Urinary bladder (tissue), 4 donors: ENCODE data around the gene RABGAP1. TPM values are rescaled to one million over a fixed set of nuclear protein-coding genes. Genes with fewer than 3 reads are reported as not detected.

Source experiments
- DNase-seq: peaks from one replicate; pipeline ENCODE4 v3.0.0-alpha.2; 2015; ENCODE audit errors: extremely low spot score
- H3K27ac ChIP-seq: one replicate; pipeline ENCODE4 v1.5.1; 2013; ENCODE audit warnings: low read depth, mild to moderate bottlenecking, moderate library complexity
- H3K36me3 ChIP-seq: one replicate; pipeline ENCODE4 v1.6.1; 2013; ENCODE audit warnings: mild to moderate bottlenecking, moderate library complexity; ENCODE audit not compliant: insufficient read depth
- H3K4me1 ChIP-seq: one replicate; pipeline ENCODE4 v1.6.1; 2013; ENCODE audit warnings: mild to moderate bottlenecking, moderate library complexity; ENCODE audit not compliant: insufficient read depth
- H3K4me3 ChIP-seq: one replicate; pipeline ENCODE4 v1.5.1; 2013; ENCODE audit warnings: low read depth, low read length
- WGBS: extraction: QIAGEN DNeasy Blood & Tissue Kit; methylation state at CpG from one replicate; pipeline ENCODE4 v1.1.7; 2013; 5-methylcytosine and 5-hydroxymethylcytosine counted together
- polyA plus RNA-seq: library from polyadenylated mRNA; stranded (reverse); fragments of 200-250 nt; gene quantifications from one replicate; pipeline ENCODE4 v1.2.3, GENCODE V29; 2013
- total RNA-seq: library from RNA; depleted of rRNA; stranded (reverse); fragments of >200 nt; gene quantifications from one replicate; pipeline ENCODE4 v1.2.3, GENCODE V29; 2014
- donor health status: healthy with polysubstance abuse.
- donor health status: healthy.

RABGAP1 gene
- total and polyA plus RNA-seq, 2 donors, result 46.2 to 134 TPM

DNA sequence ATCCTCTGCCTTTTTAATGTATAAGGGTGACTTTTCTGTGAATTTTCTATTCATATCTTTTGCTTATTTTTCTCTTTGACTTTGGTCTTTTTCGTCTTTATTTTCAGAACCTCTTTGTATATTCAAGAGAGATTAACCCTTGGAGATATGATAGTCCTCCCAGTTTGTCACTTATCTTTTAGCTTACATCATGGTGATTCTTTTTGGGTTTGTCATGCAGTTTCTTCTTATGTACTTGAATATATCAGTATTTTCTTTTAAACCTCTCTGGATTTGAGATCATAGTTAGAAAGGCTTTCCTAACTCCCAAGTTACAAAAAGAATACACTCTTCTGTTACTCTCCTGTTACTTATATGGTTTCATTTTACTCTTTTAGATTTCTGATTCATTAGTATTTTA lies 65.1 kb downstream of the RABGAP1 start:
- 48% methylated on average over 1 of the region's 1 CpG for WGBS
- Histone ChIP-seq H3K4me1 (no peaks in the 10 kb centered on the region), H3K4me3 (no peak overlapping the region), H3K27ac (no peak overlapping the region), H3K36me3 (no peaks in the 10 kb centered on the region)
- no peak for DNase-seq

DNA sequence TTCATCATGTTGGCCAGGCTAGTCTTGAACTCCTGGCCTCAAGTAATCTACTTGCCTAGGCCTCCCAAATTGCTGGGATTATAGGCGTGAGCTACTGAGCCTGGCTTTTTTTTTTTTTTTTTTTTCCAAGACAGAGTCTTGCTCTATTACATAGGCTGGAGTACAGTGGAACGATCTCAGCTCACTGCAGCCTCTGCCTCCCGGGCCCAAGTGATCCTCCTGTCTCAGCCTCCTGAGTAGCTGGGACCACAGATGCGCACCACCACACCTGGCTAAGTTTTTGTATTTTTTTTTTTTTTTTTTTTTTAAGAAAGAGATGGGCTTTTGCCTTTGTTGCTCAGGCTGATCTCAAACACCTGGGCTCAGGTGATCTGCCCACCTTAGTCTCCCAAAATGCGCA lies 66.4 kb downstream of the RABGAP1 start:
- Histone ChIP-seq H3K27ac (no peak overlapping the region), H3K36me3 (no peaks in the 10 kb centered on the region), H3K4me3 (no peak overlapping the region), H3K4me1 (no peaks in the 10 kb centered on the region)
- 88% methylated on average over 5 of the region's 5 CpGs for WGBS
- DNase-seq, result no peak

DNA sequence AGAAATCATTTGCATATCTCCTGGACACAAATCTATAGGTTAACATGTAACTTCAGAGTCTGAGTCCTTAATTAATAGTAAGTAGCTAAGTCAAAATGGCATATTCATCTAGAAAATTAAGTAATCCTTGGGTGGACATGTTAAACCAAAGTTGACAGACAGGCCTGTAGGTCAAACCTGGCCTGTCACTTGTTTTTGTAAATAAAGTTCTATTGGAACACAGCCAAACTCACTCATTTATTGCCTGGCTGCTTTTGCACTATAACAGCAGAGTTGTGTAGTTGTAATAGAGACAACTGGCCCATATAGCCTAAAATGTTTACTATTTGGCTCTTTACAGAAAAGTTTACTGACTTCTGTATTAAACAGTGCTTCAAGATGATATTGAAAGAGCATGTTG lies 68.1 kb downstream of the RABGAP1 start:
- no peaks in the 10 kb centered on the region for H3K36me3 ChIP-seq
- H3K4me1 ChIP-seq, result no peaks in the 10 kb centered on the region

DNA sequence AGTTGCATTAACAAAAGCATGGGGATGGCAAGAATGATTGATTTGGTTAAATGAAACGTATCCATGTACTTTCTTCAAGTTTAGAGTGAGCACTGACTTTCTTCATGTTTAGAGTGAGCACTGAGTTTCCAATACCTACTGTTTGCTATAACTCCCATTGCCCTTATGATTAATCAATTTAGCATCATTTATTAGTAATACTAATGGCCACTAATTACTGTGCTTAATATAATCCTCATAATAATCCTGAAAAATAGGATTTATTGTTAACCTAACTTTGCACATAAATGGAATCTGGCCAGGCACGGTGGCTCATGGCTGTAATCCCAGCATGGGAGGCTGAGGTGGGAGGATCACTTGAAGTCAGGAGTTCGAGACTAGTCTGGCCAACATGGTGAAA lies 70.6 kb downstream of the RABGAP1 start:
- DNase-seq, result no peak
- 96% methylated on average over 3 of the region's 3 CpGs for WGBS
- Histone ChIP-seq H3K4me3 (no peak overlapping the region), H3K4me1 (no peaks in the 10 kb centered on the region), H3K36me3 (no peaks in the 10 kb centered on the region), H3K27ac (no peak overlapping the region)

More for the DNA sequence above, 68.1 kb downstream of the RABGAP1 start:
- no peak overlapping the region for H3K27ac ChIP-seq
- no peak for DNase-seq
- no peak overlapping the region for H3K4me3 ChIP-seq

DNA sequence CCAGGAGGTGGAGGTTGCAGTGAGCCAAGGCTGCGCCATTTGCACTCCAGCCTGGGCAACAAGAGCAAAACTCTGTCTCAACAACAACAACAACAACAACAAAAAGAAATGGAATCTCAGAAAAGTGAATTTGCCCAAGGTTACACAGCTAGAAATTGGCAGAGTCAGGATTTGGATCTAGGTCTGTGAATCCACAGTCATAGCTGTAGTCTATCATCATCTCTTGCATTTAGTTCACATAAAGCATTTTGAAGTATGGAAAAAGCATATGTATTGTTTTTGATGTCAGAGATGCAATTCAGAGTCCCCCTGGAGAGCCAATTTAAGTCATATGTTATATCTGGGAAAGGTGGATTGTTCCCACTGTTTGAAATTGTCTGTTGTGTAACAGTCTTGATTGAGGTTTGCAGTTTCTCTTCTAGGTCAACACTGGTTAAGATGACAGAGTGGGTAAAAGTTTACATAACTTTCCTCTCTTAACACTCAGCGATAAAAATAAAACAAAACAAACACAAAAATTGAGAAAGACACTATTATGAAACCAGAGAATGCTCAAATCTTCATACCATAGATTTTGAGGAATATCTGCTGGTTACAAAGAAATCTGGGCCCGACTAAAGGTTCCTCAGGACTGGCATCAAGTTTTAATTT lies 71.2 kb downstream of the RABGAP1 start:
- H3K4me3 ChIP-seq, result no peak overlapping the region
- DNase-seq, result no peak
- no peaks in the 10 kb centered on the region for H3K36me3 ChIP-seq
- H3K4me1 ChIP-seq, result no peaks in the 10 kb centered on the region
- WGBS, result 94% methylated on average over 3 of the region's 3 CpGs
- H3K27ac ChIP-seq, result no peak overlapping the region

DNA sequence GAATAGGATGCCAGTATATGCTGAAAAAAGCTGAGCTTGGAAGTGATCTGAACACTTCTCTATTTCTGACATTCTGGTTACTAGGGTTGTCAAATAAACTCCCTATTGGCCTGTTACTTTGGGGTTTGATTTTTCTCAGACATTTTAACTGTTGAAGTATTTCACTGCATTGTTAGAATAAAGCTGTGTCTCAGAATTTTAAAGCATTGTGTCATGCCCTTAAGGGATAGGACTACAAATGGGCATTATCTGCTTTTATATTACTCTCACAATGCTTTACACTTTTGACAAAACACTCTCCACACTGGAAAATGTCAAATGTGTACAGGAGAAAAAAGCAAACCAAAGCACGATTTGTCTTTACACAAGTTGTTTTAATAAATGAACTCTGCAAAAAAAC lies 75.8 kb downstream of the RABGAP1 start:
- Histone ChIP-seq H3K36me3 (no peaks in the 10 kb centered on the region), H3K4me3 (no peak overlapping the region), H3K27ac (no peak overlapping the region), H3K4me1 (no peaks in the 10 kb centered on the region)
- DNase-seq, result no peak
- 85% methylated on average over 1 of the region's 1 CpG for WGBS

DNA sequence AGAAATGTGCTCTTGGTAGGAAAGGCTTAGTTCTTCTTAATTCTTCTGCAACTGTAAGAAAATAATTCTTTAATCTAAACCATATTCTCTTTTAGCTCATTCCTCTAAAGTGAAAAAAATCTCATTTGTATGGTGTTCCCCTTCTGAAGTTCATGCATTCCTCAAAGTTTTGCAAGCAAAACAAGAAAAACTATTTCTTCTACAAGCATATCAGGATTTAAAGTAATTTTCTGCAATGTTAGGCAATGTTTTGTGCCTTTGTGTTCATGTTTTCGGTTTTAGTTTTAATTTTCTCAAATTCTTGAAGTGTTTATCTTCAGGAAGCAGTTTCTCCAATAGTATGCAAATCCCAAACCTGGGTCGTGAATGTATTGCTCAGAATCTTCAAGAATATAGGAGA lies 80.0 kb downstream of the RABGAP1 start:
- no peak overlapping the region for H3K27ac ChIP-seq
- no peak for DNase-seq
- no peaks in the 10 kb centered on the region for H3K4me1 ChIP-seq
- whole genome bisulfite sequencing, result 88% methylated on average over 2 of the region's 2 CpGs
- no peak overlapping the region for H3K4me3 ChIP-seq
- H3K36me3 ChIP-seq, result no peaks in the 10 kb centered on the region

DNA sequence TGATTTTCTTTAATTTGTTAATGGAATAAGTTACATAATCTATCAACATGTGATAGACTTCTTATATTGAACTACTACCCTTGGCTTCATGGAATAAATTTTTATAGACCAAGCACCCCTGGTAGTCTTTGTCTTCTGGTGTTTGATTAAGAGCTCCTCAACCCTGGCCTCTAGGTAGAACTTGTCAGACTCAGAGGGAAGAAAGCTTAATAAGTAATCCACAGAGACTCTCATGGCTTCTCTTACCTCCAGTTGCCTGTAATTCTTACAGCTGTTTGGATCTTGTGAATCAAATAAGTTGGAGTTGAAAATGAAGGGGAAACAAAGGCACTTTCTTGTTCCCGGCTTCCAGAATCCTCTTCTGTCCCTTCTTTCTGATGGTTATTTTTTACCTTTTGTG lies 85.6 kb downstream of the RABGAP1 start:
- Histone ChIP-seq H3K27ac (no peak overlapping the region), H3K36me3 (no peaks in the 10 kb centered on the region), H3K4me1 (no peaks in the 10 kb centered on the region), H3K4me3 (no peak overlapping the region)
- WGBS, result 97% methylated on average over 1 of the region's 1 CpG
- DNase-seq, result no peak

DNA sequence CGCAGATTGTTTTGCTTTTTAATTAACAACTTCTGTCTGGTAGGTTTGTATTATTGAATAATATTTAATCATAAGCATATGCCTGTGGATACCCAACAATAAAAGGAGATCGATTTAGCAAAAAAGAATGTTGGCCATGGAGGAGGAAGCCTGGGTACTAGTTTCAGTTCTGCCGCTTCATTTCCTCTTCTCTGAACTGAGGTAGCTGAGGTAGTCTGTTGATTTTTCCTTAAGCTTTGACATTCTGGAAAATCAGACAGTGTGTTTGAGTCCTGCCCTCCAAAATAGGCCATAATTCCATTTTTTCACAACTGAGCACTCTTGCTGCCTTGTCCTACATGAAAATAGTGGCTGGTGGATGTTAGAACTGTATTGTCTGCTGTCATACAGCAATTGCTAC lies 86.7 kb downstream of the RABGAP1 start:
- Histone ChIP-seq H3K4me1 (no peaks in the 10 kb centered on the region), H3K4me3 (no peak overlapping the region), H3K27ac (no peak overlapping the region), H3K36me3 (no peaks in the 10 kb centered on the region)
- 77% methylated on average over 3 of the region's 3 CpGs for WGBS
- DNase-seq, result no peak

DNA sequence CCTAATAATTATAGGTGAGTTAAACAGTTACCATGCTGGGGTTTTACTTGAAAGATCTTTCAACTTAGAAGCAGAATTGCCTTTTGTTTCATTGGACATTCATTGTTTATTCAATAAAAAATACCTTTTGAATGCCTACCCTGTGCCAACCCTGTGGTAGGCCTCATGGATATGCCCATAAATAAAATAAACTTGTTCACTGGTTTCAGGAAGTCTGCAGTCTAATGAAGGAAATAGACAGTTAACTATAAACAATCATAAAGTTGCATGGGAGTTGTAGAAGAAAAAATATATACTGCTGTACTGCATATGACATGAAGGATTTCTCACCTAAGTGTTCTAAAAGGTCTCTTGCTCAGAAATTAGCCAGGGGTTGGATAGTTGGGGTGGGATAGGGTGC lies 87.3 kb downstream of the RABGAP1 start:
- no peaks in the 10 kb centered on the region for H3K4me1 ChIP-seq

DNA sequence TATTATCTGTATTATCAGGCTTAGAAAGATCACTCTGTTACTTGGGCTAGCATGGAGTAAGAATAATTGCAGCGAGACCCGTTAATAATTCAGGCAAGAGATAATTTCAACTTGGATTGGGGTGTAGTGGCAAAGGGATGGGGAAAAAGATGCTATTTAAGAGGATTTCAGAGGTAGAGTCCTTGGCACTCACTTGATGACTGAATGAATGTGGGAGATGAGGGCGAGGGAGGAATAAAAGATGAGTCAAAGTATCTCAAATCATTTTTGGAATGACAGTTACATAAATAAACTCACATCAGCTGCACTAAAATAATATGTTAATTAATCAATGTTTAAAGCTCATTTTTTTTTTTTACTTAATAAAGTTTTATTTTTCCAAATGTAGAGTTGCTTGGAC lies 88.2 kb downstream of the RABGAP1 start:
- no peak overlapping the region for H3K4me3 ChIP-seq
- 98% methylated on average over 3 of the region's 3 CpGs for WGBS
- no peak for DNase-seq
- H3K36me3 ChIP-seq, result no peaks in the 10 kb centered on the region
- no peaks in the 10 kb centered on the region for H3K4me1 ChIP-seq
- no peak overlapping the region for H3K27ac ChIP-seq

More for the DNA sequence above, 87.3 kb downstream of the RABGAP1 start:
- DNase-seq, result no peak
- Histone ChIP-seq H3K36me3 (no peaks in the 10 kb centered on the region), H3K27ac (no peak overlapping the region), H3K4me3 (no peak overlapping the region)

DNA sequence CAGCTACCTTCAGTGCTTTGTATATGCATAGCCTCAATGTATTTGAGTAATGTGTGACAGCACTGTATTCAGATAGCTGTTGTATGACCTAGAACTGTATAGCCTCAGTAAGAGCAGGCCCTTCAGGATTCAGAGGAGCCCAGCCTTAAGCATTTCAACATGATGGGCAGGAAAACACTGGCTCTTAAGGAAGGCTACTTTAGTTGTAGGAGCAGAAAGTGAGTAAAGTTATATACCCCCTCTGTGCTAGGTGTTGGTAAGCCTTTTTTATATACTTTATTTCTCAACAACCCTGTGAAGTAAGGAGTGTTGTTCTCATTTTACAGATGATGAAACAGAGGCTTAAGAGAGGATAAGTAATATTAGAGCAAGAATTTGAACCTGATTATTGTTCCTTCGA lies 91.1 kb downstream of the RABGAP1 start:
- Histone ChIP-seq H3K36me3 (no peaks in the 10 kb centered on the region), H3K4me1 (no peaks in the 10 kb centered on the region), H3K27ac (no peak overlapping the region), H3K4me3 (no peak overlapping the region)
- no peak for DNase-seq
- 67% methylated on average over 1 of the region's 1 CpG for WGBS

DNA sequence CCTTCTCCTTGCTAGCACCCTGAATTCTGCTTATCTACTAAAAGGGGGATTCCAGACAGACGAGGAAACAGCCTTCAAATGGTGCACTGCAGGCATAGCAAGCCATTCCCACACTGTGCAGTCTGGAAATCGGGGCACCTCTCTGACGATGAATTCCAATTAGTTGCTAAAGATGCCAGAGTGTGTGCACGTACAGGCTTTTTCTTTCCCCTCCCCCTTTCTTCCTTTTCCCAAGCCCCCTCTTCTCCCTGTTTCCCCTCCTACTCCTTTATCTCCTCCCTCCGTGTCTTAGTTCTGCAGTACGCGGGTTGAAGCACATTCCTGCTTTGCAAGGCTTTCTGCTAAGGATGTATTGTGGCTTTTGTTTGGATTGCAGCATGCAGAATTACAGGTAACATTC lies 92.5 kb downstream of the RABGAP1 start, which contains the start of gene GPR21:
TSS of gene GPR21 (plus strand) at position 316 of the 400 bp plus-strand sequence. CDS start 900 bp downstream, outside the sequence.
- Histone ChIP-seq H3K27ac (no peak within 1 kb of the TSS), H3K4me1 (no peaks in the 10 kb centered on the region), H3K36me3 (no peaks in the 10 kb centered on the region), H3K4me3 (peak within 1 kb of the TSS; percentile 19)
- DNase-seq, result no peak
- WGBS, result 47% methylated on average over 7 of the region's 7 CpGs

DNA sequence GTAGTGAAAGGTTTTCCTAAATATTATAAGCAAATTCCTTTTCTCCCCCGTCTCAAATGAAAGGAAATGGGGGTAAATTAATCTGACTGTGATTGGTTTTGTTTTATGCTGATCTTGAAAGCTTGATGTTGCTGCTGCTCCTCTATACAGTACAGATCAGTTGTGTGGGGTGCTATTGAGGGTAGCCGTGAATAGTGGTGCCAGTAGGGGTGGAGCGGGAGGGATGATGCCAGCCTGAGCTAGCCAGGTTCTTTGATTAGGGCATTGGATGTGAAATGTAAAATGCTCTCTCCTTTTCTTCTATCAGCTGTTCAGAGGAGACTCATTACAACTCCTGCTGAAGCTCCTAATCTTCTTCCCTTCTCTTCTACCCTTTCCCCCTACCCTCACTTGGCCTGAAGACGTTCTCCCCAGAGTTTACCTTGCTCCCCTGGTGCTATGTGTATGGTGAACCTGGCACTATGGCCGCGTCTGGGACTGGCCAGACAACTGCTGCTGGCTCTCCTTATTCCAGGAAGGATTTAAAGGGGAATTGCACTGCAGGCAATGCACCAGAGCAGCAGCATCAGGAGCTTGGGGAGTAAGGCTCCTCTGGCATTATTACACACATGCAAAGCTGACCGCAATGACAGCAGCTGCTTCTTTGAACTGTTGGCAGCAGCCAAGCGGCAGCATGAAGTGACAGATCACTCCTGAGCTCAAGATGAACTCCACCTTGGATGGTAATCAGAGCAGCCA lies 93.2 kb downstream of the RABGAP1 start:
- Histone ChIP-seq H3K4me1 (no peaks in the 10 kb centered on the region), H3K4me3 (peak overlapping the region; percentile 19), H3K27ac (no peak overlapping the region), H3K36me3 (no peaks in the 10 kb centered on the region)
- whole genome bisulfite sequencing, result 60% methylated on average over 8 of the region's 8 CpGs
- DNase-seq, result no peak
